ENCODE results near the gene LIN28A. TPM values are rescaled to one million over a fixed set of nuclear protein-coding genes. Genes with fewer than 3 reads are reported as not detected.

Gene LIN28A
- total and polyA plus RNA-seq, 8 donors: 1.2 TPM; not detected in 7

GRCh38 chr1:26468911-26469310 is 58.3 kb downstream of the LIN28A start:
- ATAC-seq: no peak
- Histone ChIP-seq H3K27ac (no peak overlapping the region), H3K36me3 (peaks cover 0 to 16% (median 2%) of the 10 kb centered on the region in 3 donors), H3K27me3 (no peaks in the 10 kb centered on the region), H3K4me1 (peaks cover 4 to 14% (median 6%) of the 10 kb centered on the region in 3 donors), H3K9me3 (no peaks in the 10 kb centered on the region), H3K4me3 (no peak overlapping the region)
- no peak for FAIRE-seq
- WGBS, 2 donors: 48 to 78% methylated on average over 10 of the region's 10 CpGs
- no peak for TF ChIP-seq CTCF (IDR thresholded peaks at IDR 0.05)
- intact Hi-C loops (cut with DNase I): no loop called here
- peak; percentile 11 to 70 (median 43) for DNase-seq

DNA sequence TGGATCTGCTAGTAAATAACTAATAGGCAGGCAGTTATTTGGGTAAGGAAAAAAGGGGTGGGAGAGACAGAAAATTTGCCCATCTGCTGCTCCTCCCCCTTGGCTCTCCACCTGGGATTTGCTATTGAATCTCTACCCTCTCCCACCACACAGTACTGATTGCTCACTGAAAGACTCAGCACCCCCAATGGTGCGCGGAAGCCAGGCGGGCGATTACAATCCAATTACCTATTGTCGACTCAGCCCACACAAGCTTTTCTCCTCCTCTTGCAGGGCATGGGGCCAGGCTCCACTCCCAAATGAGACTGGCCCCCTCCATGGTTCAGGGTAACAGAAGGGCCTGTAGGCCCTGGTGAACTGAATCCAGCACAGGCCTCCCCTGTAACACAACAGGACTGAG is 58.9 kb downstream of the LIN28A start:
- peaks cover 7 to 20% (median 10%) of the 10 kb centered on the region in 3 donors for H3K4me1 ChIP-seq
- no peak overlapping the region for H3K27ac ChIP-seq
- ATAC-seq: no peak
- H3K36me3 ChIP-seq: peaks cover 0 to 20% (median 8%) of the 10 kb centered on the region in 3 donors
- no peak for FAIRE-seq
- H3K4me3 ChIP-seq: no peak overlapping the region
- intact Hi-C loops (cut with DNase I): no loop called here
- H3K27me3 ChIP-seq: no peaks in the 10 kb centered on the region
- TF ChIP-seq CTCF (IDR thresholded peaks at IDR 0.05): no peak
- no peaks in the 10 kb centered on the region for H3K9me3 ChIP-seq
- 77 to 87% methylated on average over 5 of the region's 5 CpGs for WGBS, 2 donors
- peak in 2 of 6 donors; percentile 17 to 43 for DNase-seq

GRCh38 chr1:26470878-26471497 is 60.4 kb downstream of the LIN28A start:
- TF ChIP-seq CTCF (IDR thresholded peaks at IDR 0.05): no peak
- FAIRE-seq (no peak), DNase-seq (peak in 1 of 6 donors; percentile 29), ATAC-seq (no peak)
- peak overlapping the region in 3 of 4 donors; percentile 91 to 100 (median 98) for H3K4me3 ChIP-seq
- H3K27me3 ChIP-seq: no peaks in the 10 kb centered on the region
- H3K36me3 ChIP-seq: peaks cover 0 to 21% (median 8%) of the 10 kb centered on the region in 3 donors
- H3K4me1 ChIP-seq: peaks cover 7 to 23% (median 10%) of the 10 kb centered on the region in 3 donors
- intact Hi-C loops (cut with DNase I): no loop called here
- 43 to 44% methylated on average over 14 of the region's 14 CpGs for WGBS, 2 donors
- no peak overlapping the region for H3K27ac ChIP-seq
- no peaks in the 10 kb centered on the region for H3K9me3 ChIP-seq

GRCh38 chr1:26471498-26472319 is 61.1 kb downstream of the LIN28A start:
- intact Hi-C loops (cut with DNase I): no loop called here
- peaks cover 7 to 23% (median 10%) of the 10 kb centered on the region in 3 donors for H3K4me1 ChIP-seq

More at GRCh38 chr1:26471498-26472319, 61.1 kb downstream of the LIN28A start:
- ATAC-seq (peak; percentile 41 to 52 (median 48)), DNase-seq (peak; percentile 72 to 92 (median 80)), FAIRE-seq (no peak)
- Histone ChIP-seq H3K4me3 (peak overlapping the region; percentile 91 to 100 (median 96)), H3K27me3 (no peaks in the 10 kb centered on the region), H3K27ac (peak overlapping the region; percentile 96 to 100 (median 100)), H3K36me3 (peaks cover 0 to 22% (median 8%) of the 10 kb centered on the region in 3 donors), H3K9me3 (no peaks in the 10 kb centered on the region)
- no peak for TF ChIP-seq CTCF (IDR thresholded peaks at IDR 0.05)
- 0 to 1% methylated on average over 51 of the region's 52 CpGs for WGBS, 2 donors

All from pancreas (tissue), 10 donors.